ENCODE measurements around the gene IZUMO4.

GRCh38 chr19:2063824-2064223 lies 32.9 kb upstream of the IZUMO4 start:
- TF ChIP-seq, protein P1, sequence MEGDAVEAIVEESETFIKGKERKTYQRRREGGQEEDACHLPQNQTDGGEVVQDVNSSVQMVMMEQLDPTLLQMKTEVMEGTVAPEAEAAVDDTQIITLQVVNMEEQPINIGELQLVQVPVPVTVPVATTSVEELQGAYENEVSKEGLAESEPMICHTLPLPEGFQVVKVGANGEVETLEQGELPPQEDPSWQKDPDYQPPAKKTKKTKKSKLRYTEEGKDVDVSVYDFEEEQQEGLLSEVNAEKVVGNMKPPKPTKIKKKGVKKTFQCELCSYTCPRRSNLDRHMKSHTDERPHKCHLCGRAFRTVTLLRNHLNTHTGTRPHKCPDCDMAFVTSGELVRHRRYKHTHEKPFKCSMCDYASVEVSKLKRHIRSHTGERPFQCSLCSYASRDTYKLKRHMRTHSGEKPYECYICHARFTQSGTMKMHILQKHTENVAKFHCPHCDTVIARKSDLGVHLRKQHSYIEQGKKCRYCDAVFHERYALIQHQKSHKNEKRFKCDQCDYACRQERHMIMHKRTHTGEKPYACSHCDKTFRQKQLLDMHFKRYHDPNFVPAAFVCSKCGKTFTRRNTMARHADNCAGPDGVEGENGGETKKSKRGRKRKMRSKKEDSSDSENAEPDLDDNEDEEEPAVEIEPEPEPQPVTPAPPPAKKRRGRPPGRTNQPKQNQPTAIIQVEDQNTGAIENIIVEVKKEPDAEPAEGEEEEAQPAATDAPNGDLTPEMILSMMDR (IDR thresholded peaks at IDR 0.05; ENCODE audit: borderline replicate concordance, extremely low read depth, low read length, poor library complexity, severe bottlenecking) = no peak
- TF ChIP-seq EZH2 (IDR thresholded peaks at IDR 0.05; ENCODE audit: borderline replicate concordance, low read depth, low read length, severe bottlenecking) = no peak
